GM19328 (cell line): ENCODE data around the gene JMJD4.

ENCODE experiments used
- ATAC-seq: cut with Tn5 transposase; IDR thresholded peaks from one replicate; pipeline ENCODE4 v1.9.1; 2021; ENCODE audit warnings: mild to moderate bottlenecking, moderate library complexity; ENCODE audit not compliant: unreplicated experiment

Gene JMJD4

DNA sequence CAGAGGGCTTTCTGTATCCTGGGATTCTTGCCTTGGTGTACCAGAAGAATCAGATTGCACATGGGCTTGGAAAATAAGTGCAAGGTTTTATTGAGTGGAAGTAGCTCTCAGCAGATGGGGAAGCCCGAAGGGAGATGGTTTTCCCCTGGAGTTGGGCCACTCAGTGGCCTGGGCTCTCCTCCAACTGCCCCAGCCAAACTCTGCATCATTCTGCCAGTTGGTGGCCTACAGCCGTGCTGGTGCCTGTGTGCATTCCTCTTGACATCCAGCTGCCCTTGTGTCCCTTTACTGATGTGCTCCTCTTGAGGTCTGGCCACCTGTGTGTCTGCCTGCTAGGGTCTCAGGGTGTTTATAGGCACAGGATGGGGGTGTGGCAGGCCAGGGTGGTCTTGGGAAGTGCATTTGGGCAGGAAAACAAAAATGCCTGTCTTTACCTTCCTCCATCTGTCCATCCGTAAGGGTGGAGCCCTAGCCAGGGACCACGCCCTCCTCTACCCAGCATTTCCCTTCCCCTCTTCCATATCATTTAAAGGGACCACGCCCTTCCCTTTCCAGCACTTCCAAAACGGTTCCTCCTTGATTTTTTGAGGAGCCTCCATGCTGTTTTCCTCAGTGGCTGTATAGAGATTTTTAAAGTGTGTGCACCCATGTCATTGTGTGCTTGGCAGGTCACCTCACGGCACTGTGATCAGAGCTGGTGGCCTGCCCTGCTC lies 19.1 kb upstream of the JMJD4 start:
- no peak for ATAC-seq

DNA sequence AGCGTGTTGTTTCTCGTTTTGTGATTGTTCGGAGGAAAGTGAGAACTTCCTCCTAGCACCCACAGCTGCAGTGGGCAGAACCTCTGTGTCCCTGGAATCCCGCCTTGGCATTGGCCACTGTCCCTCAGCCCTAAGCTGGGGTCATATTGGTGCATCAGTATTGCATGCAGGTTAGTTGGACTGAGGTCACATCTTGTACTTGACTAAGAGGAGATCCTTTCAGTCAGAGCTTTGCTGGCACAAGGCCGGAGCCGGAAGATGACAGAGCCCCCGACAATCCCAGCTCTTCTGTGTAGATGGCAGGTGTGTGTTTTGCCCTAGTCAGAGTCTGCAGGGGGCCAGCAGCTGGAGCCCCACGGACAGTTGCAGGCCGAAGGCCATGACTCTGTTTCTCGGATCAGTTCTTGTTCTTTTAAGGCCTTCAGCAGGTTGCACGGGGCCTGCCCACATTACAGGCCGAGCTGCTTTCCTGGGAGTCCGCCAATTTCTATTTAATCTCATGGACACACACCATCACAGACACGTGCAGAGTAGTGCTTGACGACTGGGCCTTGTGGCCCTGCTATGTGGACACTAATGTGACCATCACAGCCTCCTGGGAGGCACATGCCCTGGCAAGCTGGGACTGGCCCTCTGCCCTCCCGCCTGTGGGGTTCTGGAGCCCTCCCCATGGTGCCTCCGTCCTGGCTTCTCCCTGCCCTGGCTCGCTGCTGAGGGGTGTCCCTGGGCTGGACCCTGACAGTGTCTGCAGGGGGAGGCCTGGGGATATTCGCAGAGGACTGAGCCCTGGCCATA lies 15.0 kb upstream of the JMJD4 start:
- no peak for ATAC-seq

DNA sequence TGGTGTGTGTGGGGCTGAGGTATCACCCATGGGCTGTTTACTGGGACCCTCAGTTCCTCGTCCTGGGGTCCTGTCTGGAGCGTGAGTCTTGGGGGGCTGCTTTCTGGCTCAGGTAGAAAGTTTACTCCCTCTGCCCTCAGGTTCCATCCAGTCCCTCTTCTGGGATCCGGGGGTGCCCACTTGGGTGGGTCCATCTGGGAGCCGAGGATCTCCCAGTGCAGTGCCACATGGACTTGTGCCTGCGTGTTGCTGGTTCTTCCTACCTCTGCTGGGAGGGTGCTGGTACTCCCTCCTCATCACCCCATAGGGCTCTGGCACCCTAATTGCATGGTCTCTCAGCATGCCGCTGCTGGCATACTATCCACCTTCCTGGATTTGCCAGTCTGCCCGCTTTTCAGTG lies 14.1 kb upstream of the JMJD4 start:
- ATAC-seq: no peak

DNA sequence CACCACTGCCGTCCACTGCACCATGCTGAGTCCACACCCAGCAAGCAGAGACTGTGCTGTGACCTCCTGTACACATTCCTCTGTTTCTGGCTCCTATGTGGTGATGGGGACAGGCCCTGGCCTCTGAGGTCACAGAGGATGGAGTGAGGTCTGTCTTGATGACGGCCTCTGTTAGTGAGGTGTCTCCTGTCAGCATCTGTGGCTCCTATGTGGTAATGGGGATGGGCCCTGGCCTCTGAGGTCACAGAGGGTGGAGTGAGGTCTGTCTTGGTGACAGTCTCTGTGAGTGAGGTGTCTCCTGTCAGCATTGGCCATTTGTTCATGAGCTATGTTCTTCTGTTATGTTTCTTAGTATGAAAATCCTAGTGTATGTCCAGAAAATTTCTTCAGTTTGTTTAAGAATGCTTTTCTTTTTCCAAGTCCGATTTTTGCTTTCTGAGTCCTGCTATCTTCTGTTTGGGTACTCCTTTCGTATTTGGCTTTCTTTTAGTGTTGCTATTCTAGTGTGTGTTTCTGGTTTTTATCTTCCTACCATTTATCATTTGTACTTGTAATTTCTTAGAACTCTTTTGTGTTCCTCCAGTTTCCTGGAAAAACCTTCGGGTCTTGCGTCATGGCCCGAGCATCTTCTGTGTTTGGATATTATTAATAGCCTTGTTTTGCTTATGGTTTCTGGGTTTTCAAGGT lies 13.5 kb upstream of the JMJD4 start:
- no peak for ATAC-seq

DNA sequence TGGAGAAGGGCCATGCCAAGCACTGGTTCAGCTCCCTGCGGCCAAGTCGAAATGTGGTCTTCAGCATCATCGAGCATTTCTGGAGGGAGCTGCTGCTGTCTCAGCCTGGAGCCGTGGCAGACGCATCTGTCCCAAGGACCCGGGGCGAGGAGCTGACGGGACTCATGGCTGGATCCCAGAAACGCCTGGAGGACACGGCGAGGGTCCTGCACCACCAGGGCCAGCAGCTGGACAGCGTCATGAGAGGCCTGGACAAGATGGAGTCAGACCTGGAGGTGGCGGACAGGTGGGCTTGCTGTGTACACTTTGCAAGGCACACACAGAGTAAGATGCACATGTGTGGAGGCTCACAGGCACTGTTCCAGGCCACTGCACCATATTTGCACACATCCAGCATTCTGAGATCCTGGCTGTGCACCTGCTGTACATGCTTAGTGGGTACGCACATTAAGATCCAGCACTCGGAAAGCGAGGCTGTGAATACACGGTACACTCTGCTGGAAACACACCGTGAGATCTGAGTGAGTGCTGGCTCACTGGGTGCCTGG lies 12.9 kb upstream of the JMJD4 start:
- ATAC-seq: no peak

DNA sequence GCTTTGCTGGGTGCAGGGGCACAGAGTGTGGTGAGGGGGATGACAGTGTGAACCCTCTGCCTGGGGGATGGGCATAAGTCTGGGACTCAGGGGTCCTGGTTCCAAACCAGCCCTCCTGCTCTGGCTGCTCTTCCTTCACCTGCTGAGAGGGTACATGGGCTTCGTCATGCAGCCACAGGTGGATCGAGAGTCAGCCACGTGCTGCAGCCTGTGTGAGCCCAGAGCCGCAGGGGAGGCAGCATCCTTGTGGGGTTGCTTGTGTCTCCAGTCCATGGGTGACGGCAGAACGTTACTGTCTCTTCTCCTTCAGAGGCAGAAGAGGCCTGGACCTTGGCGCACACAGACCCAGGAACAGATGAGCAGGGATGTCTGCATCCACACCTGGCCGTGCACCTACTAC lies 12.3 kb upstream of the JMJD4 start:
- no peak for ATAC-seq

DNA sequence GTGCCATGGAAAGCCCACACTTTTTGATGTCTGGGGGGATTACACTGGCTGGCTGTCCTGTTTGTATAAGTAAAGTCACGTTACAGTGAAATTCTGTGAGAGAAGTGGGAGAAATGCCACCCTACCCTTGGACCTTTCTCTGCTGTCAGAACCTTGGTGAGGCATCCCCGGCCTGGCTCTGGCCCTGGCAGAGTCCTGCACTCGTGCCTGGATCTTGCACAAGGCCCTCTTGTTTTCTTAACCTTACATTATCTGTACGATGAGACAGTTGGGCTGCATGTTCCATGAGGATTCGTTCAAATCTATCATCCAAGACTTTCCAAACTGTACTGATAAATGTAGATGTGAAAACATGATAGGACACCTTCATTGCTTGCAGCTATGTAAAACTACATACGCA lies 11.6 kb upstream of the JMJD4 start:
- ATAC-seq: no peak

DNA sequence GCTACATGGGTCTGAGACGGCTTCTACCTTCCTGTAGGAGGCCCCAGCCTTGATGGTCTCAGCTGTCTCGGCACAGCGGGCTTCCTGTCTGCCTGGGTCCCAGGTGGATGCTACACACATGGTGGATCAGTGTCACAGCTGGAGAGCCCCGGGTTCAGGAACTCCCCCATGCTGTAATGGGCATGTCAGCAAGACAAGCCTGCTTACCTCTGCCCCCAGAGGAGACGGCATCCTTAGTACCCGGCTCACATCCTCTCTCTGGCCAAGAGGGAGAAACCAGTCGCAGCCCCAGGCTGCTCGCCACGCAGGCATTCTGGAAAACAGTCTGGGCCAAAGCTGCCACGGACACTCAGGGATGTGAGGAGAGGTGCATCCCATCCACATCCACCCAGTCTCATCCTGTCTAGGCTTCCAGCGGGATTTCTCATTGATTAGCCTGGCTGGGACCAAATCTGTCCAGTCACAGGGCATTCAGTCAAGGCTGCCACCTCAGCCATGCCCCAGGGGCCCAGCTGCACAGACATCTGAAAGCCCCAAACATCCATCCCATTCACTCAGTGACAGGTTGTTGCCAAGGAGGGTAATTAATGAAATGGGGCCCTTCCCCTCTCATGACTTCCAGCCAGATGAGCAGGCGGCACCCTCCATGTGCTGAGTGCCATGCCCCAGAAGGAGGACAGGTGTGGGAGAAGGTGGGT lies 10.6 kb upstream of the JMJD4 start:
- no peak for ATAC-seq

DNA sequence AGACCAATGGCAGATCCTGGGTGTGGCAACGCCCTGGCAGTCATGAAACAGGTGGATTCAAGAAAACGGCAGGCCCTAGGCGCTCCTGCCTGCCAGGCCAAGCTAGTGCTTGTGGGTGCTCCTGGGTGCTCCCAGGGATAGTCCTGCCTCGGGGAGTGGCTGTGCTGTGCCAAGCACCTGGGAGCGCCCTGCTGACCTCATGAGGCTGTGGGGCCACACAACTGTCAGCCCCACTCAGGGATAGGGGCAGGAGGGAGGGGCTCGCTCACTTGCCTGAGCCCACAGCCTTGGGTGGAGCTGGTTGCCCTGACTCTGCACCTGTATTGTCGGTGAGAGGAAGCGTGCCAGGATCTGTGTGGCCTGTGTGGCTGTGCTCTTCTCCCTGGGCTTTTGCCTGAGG lies 9.6 kb upstream of the JMJD4 start:
- ATAC-seq: no peak

DNA sequence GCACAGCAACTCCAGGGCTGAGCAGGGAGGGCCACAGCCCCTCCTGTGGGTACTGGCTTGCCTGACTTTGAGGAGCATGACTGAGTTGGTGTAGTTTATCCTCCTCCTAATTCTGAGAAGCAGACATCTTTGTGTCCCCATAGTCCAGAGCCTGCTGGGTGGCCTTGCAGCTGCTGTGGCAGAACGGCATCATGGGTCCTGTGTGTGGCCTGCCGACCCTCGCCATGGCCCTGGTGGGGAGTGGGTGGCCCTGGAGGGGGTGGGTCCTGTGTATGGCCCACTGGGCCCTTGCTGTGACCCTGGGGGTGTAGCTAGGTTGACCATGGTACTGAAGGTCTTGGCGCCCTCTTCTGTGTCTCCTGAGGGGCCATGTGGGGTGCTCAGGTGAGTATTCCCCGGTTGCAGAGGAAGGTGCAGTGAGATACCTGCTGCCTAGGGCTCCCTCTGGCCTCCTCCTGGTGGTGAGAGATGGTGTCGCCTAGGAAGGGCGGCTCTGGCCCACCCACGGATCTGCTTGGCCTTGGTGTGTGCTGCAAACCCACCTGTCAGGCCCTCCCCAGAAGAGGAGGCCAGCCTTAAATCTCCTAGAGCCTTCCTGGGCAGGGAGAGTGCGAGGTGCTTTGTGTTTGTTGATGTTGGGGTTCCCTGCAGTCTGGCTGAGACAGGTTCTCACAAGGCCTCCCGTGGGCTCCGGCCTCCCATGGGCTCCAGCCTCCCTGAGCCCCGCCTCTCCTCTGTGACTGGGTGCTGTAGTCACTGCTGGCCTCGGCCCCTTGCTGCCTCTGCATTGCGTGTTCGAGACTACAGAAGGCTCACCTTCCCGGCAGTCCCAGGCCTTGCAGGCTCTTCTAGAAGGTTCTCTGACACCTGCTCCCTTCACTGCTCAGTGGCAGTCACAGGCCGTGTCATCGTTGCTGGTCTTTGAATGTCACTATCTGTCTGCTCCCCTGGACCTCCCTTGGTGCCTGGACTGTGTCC lies 7.9 kb upstream of the JMJD4 start:
- no peak for ATAC-seq

DNA sequence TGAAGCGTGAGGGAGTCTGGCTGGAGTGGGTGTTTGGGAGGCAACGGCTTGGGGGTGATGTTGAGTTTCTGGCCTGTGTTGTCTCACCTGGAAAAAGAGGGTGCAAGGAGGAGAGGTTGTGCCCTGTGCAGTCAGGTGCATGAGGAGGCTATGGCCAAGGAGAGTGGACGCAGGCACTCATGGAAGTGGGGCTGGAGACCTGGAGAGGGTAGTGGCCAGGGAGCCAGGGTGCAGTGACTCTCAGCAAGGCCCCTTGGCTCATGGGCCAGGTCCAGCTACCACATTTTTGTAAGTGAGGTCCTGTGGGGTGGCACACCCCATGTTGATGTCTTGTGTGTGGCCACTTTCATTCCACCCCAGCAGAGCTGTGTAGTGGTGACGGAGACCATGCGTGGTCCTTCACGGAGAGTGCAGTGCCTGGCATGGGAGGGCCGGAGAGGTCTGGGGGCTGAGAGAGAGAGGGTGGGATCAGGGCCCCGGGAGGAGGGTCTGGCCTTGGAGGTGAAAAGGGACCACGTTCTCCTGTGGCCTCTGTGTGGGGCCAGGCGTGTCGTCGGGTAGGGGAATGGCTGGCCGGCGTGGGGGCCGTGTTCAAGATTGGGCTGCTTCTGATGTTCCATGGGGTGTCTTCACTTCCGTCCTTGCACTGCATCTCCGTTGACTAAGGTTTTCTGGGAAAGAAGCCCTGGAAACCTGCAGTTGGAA lies 6.2 kb upstream of the JMJD4 start:
- ATAC-seq: no peak

DNA sequence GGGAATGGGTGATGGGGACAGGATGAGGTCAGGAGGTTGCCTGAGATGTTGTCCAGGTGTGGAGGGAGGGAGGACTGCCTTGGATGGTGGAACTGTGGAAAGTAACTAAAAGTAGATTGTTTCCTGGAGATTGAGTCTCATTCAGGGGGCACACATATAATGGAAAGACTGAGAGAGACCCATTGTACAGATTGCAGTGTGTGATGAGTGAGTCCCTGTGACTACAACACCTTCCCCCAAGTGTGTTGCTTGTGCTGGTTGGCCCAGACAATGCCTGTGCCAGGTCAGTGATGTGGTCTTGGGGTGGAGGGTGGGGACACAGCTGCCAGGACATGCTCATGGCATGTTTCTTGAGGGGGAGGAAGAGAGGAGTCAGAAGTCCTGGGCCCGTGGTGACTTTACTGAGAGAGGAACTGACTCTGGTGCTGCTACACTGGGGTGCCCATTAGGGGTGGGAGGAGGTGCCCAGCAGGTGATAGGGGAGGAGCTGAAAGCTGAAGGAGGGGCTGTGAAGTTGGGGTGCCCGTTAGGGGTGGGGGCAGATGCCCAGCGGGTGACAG lies 5.4 kb upstream of the JMJD4 start:
- ATAC-seq: no peak

DNA sequence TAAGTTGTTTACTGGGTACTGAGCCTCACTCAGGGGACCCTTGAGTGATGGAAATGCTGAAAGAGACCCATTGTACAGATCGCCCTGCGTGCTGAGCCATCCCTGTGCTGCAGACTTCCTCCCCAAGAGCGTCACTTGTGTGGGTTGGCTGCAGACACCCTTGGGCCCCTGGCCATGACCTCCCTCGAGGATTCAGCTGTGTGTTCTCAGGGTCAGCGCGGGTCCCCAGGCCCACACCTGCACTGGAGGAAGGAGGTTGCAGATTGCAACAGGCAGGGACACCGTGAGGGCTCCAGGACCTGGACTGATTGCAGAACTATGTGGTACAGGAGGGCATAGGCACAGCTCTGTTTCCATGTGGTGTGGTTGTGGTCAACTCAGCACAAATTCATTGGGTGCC lies 4.5 kb upstream of the JMJD4 start:
- ATAC-seq: no peak

DNA sequence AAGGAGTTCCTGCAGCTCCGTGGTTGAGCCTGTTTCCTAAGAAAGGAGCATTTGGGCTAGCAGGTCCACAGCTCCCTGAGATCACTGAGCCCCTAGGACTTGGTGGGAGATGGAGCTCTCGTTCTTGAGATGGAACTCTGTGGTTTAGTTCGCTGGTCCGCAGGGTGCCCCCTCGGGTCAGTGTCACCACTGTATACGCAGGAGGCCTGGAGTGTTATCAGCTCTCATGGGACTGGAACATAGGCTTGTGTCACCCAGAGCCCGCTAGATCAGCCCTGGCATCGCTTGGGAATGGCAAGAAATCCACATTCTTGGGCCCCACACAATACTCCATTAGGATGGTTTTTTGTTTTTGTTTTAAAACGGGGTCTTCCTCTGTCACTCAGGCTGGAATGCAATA lies 3.7 kb upstream of the JMJD4 start:
- ATAC-seq: no peak

DNA sequence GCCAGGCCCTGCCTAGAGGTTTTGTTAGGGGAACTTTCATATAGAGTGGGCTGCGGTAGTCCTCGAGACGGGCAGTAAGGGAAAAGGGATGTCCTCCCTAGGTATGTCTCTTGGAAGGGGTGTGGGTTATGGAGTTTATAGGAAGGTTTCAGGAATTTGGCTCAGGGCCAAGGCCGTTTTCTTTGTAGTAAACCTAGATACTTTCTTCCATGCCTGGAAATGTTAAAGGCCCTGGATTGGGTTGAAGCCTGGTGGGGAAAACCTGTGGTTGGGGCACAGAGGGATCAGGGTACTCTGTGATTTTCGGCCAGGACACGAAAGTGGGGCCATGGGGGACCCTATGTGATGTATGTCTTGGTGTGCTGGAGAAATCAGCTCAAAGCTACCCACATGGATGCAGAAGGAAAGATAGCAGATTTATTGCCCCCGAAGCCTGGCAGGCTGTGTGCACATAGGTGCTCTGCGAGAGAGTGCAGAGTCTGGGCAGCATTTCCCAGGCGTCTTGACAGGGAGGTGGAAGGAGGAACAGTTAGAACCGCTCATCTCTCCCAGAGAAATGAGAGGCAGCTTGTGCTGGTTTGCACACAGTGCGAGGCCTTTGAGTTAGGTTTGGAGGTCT lies 1.8 kb upstream of the JMJD4 start:
- no peak for ATAC-seq

DNA sequence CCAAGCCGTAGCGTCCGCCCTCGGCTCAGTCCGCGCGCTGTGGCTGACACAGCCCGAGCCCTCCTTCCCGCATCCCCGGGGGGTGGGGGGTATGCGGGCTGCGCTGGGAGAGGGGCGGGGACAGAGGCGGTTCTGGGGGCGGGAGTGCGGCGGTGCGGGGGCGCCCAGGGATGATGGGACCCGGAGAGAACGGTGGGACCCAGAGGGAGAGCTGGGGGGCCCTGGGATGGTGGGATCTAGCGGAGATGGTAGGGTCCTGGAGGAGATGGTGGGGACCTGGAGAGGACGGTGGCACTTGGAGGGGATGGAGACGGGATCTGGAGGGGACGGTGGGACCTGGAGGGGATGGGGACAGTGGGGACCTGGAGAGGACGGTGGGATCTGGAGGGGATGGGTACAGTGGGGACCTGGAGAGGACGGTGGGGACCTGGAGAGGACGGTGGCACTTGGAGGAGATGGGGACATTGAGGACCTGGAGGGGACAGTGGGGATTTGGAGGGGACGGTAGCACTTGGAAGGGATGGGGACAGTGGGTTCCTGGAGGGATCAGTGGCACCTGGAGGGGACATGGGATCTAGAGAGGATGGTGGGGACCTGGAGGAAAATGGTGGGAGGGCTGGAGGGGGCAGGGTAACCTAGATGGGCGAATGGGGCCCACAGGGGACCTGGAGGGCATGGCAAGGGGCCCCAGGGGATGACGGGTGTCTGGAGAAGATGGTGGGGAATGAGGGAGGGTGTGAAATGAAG lies 610 bp upstream of the JMJD4 start:
- ATAC-seq: no peak

DNA sequence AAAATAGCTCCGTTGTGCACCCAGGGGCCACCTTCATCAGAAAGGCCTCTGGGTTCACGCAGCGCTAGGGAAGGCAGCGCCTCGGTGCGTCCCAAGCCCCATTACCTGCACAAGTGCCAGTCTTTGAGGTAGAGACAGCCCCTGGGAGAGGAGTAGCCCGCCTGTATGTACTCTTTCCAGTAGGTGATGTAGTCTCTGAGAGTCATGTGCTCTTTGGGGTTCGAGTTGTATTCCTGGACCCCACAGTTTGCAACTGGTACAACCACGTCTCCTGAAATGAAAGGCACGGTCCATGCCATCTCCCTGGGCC lies 601 bp downstream of the JMJD4 start:
- ATAC-seq: no peak
